ENCODE data around the gene RMRP.
"Not testable (repeated sequence)": the region's sequence is repeated elsewhere in the genome, so short reads cannot be mapped to it uniquely, and the experiment has no call there.

The RMRP gene

DNA sequence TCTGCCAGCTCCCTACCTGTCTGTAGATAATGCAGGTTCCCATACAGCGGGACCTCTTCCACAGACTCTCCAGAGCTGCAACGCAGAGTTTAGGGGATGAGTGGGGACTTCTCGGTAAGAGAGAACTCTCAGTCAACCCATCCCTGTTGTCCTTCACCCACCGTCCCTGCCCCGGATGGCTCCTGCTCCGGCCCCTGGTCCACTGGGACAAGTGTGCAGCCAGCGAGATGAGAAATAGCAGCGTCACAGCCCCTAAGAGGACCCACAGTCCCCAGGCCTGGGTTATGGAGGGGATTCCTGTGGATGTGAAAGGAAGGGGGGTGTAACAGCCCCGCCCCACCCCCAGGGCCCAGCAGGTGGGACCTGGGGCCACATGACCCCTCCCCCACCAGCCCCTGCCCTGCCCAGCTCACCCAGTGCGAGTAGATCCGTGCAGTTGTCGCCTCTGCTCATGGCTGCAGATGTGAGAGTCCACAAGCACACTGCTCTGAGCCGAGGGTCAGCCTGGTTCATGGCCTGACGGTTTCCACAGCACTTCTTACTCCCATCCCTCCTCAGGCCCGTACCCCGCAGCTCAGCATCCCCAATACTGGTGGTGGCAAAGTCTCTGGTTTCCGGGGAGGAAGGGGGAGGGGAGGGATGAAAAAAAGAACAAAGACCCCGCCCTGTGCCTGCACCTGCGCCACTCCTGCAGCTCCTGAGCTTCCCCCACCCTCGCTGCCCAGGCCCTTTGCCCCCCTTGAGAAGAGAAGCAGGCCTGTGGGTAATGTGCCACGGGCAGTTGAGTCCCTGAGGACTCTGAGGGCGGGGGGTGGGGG, 7.3 kb downstream of the RMRP start, which contains the start of gene SIT1:
Gene SIT1 (minus strand): TSS at position 591 of the 818 bp plus-strand sequence. CDS start 78 bp downstream, at position 513.
- Mint-ChIP-seq H3K36me3 (ENCODE audit: low read depth) (peaks cover 26% of the 10 kb centered on the region), H3K4me1 (ENCODE audit: low read depth) (peaks cover 40% of the 10 kb centered on the region), H3K4me3 (peak within 1 kb of the TSS; percentile 100), H3K27ac (peak within 1 kb of the TSS; percentile 98), H3K27me3 (ENCODE audit: low read depth) (no peaks in the 10 kb centered on the region), H3K9me3 (no peaks in the 10 kb centered on the region)
- peak; percentile 36 for DNase-seq (ENCODE audit: low spot score)

DNA sequence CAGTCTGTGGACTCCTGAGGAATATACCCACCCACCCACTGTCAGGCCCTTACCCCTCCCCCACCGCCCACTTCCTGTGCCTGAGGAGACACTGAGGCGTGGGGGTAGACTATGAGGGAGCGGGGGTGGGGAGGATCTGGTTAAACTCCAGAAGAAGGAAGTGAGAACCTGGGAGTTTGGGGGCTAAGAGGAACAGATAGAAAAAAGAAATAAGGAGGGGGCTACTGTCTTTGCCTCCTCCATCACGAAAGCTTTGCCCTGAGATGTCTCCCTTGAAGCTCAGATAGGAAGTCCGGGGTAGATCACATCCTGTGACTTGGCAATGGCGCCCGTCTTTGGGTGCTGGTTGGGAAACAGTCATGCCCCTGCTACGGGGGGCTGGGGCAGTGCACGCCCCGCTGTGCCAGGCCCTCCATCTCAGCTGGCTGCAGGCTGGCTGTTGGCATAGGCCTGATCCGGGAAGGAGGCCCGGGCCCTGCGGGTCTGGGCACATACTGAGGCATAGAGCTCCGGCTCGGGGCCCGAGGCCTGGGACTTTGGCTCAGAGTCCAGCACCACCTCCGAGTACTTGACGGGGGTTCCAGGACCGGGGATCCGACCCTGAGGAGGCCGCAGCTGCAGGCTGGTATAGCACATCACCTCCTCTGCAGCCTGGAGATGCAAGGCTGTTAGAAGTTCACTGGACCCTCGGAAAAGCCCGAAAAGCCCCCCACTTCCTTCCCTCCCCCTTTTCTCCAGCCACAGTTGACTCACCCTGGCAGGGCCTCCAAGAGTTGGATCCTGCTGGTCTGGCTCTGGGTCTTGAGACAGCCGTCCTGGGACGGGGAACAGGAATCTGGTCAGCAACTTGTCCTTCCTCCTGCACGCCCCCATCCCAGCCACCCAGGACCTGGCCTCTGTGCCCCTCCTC, 8.1 kb downstream of the RMRP start:
- peaks cover 43% of the 10 kb centered on the region for H3K4me1 Mint-ChIP-seq (ENCODE audit: low read depth)
- peak overlapping the region; percentile 98 for H3K27ac Mint-ChIP-seq
- DNase-seq (ENCODE audit: low spot score), result peak; percentile 52
- no peaks in the 10 kb centered on the region for H3K9me3 Mint-ChIP-seq
- H3K36me3 Mint-ChIP-seq (ENCODE audit: low read depth), result peaks cover 26% of the 10 kb centered on the region
- H3K27me3 Mint-ChIP-seq (ENCODE audit: low read depth), result no peaks in the 10 kb centered on the region
- peak overlapping the region; percentile 100 for H3K4me3 Mint-ChIP-seq

DNA sequence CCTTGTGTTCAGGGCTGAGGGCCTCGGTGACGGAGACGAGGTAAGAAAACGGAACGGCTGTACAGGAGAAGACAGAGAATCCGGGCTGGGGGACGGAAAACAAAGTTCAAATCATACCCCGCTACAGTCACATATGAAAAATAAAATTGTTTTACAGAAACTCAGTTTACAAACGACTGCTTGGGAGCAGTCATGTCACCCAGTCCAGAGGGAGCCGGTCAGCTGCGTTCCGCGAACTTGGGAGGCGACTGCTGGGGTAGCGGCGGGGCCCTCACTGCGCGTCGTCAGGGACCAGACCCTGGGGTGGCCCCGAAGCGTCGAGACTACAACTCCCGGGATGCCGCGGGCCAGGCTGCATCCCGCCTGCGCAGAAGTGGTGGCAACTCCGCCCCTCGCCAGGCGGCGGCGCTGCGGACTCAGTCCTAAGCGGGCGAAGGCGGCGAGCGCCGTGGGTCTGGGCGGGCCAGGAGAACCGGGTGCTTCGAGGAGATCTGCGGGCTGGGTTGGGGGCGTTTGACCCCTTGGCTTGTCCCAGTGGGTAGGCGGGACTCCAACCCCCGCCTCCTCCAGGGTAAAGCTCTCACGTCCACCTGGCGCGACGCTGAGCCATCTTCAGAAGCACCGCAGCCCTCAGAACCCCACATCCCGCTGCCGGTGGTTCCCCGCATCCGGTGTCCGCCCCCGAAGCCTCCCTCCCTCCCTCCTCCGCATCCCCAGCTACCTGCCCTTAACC, 11.1 kb downstream of the RMRP start:
- no peaks in the 10 kb centered on the region for H3K27me3 Mint-ChIP-seq (ENCODE audit: low read depth)
- DNase-seq (ENCODE audit: low spot score), result peak; percentile 94
- peak overlapping the region; percentile 98 for H3K27ac Mint-ChIP-seq
- H3K36me3 Mint-ChIP-seq (ENCODE audit: low read depth), result peaks cover 39% of the 10 kb centered on the region
- no peaks in the 10 kb centered on the region for H3K9me3 Mint-ChIP-seq
- H3K4me1 Mint-ChIP-seq (ENCODE audit: low read depth), result peaks cover 44% of the 10 kb centered on the region
- peak overlapping the region; percentile 100 for H3K4me3 Mint-ChIP-seq

DNA sequence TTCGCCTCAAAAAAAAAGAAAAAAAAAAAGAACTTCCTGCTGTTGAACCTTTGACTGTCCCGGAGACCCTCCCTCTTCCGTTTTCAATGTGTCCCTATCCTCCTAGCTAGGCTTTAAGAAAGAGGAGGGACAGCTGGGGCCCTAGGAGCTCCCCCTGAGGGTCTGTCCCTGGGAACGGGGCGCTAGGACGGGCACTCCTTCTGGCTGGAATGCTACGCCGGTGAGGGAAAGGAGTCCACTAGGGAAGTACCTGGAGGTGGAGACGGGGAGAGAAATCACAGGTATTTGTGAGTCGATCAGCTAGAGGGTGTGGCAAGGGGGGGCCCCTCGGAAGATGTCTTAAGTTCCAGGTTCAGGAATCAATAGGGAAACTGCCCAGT, 11.7 kb downstream of the RMRP start:
- peak overlapping the region; percentile 98 for H3K27ac Mint-ChIP-seq
- DNase-seq (ENCODE audit: low spot score), result no peak
- H3K9me3 Mint-ChIP-seq, result peaks cover 3% of the 10 kb centered on the region
- peaks cover 43% of the 10 kb centered on the region for H3K4me1 Mint-ChIP-seq (ENCODE audit: low read depth)
- H3K27me3 Mint-ChIP-seq (ENCODE audit: low read depth), result no peaks in the 10 kb centered on the region
- peaks cover 45% of the 10 kb centered on the region for H3K36me3 Mint-ChIP-seq (ENCODE audit: low read depth)
- H3K4me3 Mint-ChIP-seq, result peak overlapping the region; percentile 100

DNA sequence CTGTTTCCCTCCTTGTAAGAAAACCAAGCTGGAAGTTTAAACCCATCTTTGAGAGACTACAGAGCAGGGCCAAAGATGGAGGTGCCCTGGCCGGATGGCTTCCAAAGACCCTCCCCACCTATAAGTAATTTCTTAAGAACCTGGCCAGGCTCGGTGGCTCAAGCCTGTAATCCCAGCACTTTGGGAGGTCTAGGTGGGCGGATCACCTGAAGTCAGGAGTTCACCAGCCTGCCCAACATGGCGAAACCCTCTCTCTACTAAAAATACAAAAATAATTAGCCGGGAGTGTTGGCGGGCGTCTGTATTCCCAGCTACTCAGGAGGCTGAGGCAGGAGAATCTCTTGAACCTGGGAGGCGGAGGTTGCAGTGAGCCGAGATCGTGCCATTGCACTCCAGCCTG, 12.1 kb downstream of the RMRP start:
- peaks cover 39% of the 10 kb centered on the region for H3K4me1 Mint-ChIP-seq (ENCODE audit: low read depth)

DNA sequence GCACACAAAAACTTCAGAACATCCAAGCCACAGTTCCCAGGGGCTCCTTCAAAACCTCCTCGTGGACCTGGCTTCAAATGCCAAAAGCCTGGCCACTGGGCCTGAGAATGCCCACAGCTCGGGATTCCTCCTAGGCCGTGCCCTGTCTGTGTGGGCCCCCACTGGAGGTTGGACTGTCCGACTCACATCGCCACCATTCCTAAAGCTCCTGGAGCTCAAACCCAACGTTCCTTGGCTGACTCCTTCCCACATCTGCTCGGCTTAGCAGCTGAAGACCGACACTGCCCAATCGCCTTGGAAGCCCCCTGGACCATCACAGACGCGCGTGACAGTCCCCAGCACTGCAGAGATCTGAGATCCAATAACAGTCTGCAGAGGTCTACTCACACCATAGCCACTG, 14.8 kb downstream of the RMRP start:
- H3K27ac Mint-ChIP-seq, result no peak overlapping the region
- peaks cover 12% of the 10 kb centered on the region for H3K9me3 Mint-ChIP-seq
- H3K4me3 Mint-ChIP-seq, result no peak overlapping the region
- H3K4me1 Mint-ChIP-seq (ENCODE audit: low read depth), result peaks cover 42% of the 10 kb centered on the region
- no peak for DNase-seq (ENCODE audit: low spot score)
- H3K27me3 Mint-ChIP-seq (ENCODE audit: low read depth), result no peaks in the 10 kb centered on the region
- peaks cover 46% of the 10 kb centered on the region for H3K36me3 Mint-ChIP-seq (ENCODE audit: low read depth)

More for the DNA sequence above, 12.1 kb downstream of the RMRP start:
- Mint-ChIP-seq H3K4me3 (peak overlapping the region; percentile 100), H3K36me3 (ENCODE audit: low read depth) (peaks cover 49% of the 10 kb centered on the region), H3K27ac (peak overlapping the region; percentile 98)
- not testable (repeated sequence) for H3K9me3 Mint-ChIP-seq; DNase-seq (ENCODE audit: low spot score); H3K27me3 Mint-ChIP-seq (ENCODE audit: low read depth)

DNA sequence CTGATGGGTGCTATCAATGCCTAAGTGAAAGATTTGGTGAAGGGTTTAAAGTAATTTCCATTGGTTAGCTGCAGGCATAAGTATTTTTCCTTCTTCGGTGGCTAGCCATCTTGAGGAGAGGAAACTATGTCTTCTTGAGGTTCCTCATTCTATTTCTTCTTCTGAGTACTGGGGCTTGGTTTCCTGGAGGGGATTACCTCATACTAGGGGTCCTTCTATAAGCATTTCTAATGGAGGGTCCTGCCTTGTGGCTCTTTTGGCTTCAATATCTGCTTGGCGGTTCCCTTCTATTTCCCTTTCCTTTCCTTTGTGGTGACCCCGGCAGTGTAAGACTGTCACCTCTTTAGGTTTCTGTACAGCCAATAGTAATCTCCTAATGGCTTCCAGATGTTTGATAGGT, 16.3 kb downstream of the RMRP start:
- not testable (repeated sequence) for H3K4me3 Mint-ChIP-seq; H3K27ac Mint-ChIP-seq; H3K27me3 Mint-ChIP-seq (ENCODE audit: low read depth); DNase-seq (ENCODE audit: low spot score)
- Mint-ChIP-seq H3K36me3 (ENCODE audit: low read depth) (peaks cover 41% of the 10 kb centered on the region), H3K4me1 (ENCODE audit: low read depth) (peaks cover 42% of the 10 kb centered on the region), H3K9me3 (peaks cover 12% of the 10 kb centered on the region)

DNA sequence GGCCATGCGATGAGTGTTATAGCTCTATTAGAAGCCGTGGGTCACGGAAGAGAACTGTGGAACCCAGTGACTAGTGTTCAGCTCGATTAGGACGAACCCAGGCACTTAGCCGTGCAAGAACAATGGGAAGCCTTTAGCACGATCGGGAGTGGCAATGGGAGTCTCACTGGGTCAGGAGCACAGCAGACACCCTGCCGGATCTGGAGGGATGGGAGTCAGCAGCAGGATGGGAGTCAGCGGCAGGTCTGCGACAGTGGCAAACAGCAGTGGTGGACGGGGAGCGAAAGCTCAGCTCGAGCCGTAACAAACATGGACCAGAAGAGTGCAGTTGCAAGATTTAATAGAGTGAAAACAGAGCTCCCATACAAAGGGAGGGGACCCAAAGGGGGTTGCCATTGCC, 17.4 kb downstream of the RMRP start:
- H3K4me1 Mint-ChIP-seq (ENCODE audit: low read depth), result peaks cover 47% of the 10 kb centered on the region
- H3K9me3 Mint-ChIP-seq, result peaks cover 12% of the 10 kb centered on the region
- not testable (repeated sequence) for DNase-seq (ENCODE audit: low spot score); H3K27me3 Mint-ChIP-seq (ENCODE audit: low read depth); H3K4me3 Mint-ChIP-seq
- peaks cover 39% of the 10 kb centered on the region for H3K36me3 Mint-ChIP-seq (ENCODE audit: low read depth)
- peak overlapping the region; percentile 38 for H3K27ac Mint-ChIP-seq

DNA sequence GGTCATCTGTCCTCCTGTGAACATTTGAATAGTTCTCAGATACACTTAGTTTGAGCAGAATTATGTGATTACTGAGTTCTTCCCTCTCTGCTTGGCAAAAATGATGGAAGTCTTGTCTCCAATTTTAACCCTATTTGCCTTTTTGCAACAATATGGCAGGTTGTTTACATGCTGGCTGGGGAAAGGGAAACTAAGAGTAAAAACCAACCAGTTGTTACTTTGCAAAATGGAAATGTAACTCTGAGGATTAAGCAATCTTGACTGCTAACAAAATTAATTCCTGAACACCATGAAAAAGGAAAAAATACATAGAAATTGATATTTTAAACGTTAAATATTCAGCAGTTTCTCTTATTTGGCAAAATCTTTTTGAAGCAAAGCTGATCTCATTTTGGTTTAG, 18.2 kb downstream of the RMRP start:
- Mint-ChIP-seq H3K27ac (peak overlapping the region; percentile 84), H3K36me3 (ENCODE audit: low read depth) (peaks cover 37% of the 10 kb centered on the region), H3K4me3 (peak overlapping the region; percentile 51), H3K27me3 (ENCODE audit: low read depth) (no peaks in the 10 kb centered on the region), H3K4me1 (ENCODE audit: low read depth) (peaks cover 48% of the 10 kb centered on the region), H3K9me3 (peaks cover 12% of the 10 kb centered on the region)
- no peak for DNase-seq (ENCODE audit: low spot score)

DNA sequence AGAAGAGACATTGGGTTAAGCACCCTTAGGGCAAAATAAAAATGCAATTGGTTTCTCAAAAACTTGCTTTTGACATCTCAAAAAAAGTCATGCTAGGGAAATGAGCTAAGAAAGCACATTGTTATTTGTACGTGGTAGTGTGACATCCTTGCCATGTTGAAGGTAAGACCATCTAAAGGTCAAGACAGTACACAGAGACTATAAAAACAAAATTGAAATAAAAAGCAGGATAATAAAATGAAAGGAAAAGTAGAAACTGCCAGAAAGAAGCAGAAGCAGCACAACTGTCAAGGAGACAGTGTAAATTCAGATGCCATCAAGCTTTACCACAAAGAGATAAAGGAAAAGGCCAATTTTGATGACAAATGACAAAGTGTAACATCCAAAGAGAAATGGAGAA, 18.6 kb downstream of the RMRP start:
- Mint-ChIP-seq H3K4me1 (ENCODE audit: low read depth) (peaks cover 44% of the 10 kb centered on the region), H3K9me3 (peaks cover 12% of the 10 kb centered on the region), H3K4me3 (peak overlapping the region; percentile 51), H3K27ac (peak overlapping the region; percentile 84), H3K36me3 (ENCODE audit: low read depth) (peaks cover 33% of the 10 kb centered on the region)
- not testable (repeated sequence) for H3K27me3 Mint-ChIP-seq (ENCODE audit: low read depth); DNase-seq (ENCODE audit: low spot score)

DNA sequence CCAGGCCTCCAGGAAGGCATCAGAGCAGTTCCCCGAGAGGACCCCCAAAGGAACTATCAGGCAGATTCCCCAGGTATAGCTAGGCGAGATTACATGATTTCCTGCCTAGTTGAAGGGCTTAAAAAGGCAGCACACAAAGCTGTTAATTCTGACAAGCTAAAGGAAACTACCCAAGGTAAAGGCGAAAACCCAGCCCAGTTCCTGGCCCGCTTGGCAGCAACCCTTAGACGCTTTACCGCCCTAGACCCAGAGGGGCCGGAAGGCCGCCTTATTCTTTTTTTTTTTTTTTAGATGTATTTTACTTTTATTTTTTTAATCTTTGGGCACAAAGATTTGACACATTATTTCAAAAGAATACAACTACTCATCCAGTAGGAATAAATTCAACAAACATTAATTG, 19.1 kb downstream of the RMRP start:
- Mint-ChIP-seq H3K36me3 (ENCODE audit: low read depth) (peaks cover 33% of the 10 kb centered on the region), H3K27ac (peak overlapping the region; percentile 84), H3K9me3 (peaks cover 12% of the 10 kb centered on the region), H3K4me1 (ENCODE audit: low read depth) (peaks cover 44% of the 10 kb centered on the region)
- H3K4me3 Mint-ChIP-seq; H3K27me3 Mint-ChIP-seq (ENCODE audit: low read depth); DNase-seq (ENCODE audit: low spot score): not testable (repeated sequence)

DNA sequence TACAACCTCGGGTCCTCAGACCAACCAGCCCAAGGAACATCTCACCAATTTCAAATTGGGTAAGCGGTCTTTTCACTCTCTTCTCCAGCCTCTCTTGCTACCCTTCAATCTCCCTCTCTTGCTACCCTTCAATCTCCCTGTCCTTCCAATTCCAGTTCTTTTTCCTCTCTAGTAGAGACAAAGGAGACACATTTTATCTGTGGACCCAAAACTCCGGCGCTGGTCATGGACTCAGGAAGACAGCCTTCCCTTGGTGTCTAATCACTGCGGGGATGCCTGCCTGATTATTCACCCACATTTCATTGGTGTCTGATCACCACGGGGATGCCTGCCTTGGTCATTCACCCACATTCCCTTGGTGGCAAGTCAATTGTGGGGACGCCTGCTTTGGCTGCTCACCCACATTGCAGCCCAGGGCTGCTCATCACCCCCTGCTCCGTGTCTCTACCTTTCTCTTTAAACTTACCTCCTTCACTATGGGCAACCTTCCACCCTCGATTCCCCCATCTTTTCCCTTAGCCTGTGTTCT, 20.3 kb downstream of the RMRP start:
- H3K27me3 Mint-ChIP-seq (ENCODE audit: low read depth); H3K27ac Mint-ChIP-seq; H3K4me3 Mint-ChIP-seq; DNase-seq (ENCODE audit: low spot score): not testable (repeated sequence)
- Mint-ChIP-seq H3K9me3 (peaks cover 12% of the 10 kb centered on the region), H3K4me1 (ENCODE audit: low read depth) (peaks cover 41% of the 10 kb centered on the region), H3K36me3 (ENCODE audit: low read depth) (peaks cover 25% of the 10 kb centered on the region)

DNA sequence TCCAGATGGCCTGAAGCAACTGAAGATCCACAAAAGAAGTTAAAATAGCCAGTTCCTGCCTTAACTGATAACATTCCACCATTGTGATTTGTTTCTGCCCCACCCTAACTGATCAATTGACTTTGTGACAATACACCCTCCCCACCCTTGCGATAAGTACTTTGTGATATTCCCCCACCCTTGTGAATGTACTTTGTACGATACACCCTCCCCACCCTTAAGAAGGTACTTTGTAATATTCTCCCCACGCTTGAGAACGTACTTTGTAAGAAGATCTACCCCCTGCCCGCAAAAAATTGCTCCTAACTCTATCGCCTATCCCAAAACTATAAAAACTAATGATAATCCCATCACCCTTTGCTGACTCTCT, 21.0 kb downstream of the RMRP start:
- Mint-ChIP-seq H3K9me3 (peaks cover 12% of the 10 kb centered on the region), H3K4me1 (ENCODE audit: low read depth) (peaks cover 41% of the 10 kb centered on the region), H3K36me3 (ENCODE audit: low read depth) (peaks cover 25% of the 10 kb centered on the region)
- DNase-seq (ENCODE audit: low spot score); H3K27me3 Mint-ChIP-seq (ENCODE audit: low read depth); H3K27ac Mint-ChIP-seq; H3K4me3 Mint-ChIP-seq: not testable (repeated sequence)

Measured in T-helper 2 cell treated with Interferon-gamma antibody and Interleukin-4, amounts not matched to agents 5 μg/mL and 100 μg/mL, for 36 hours (primary cell).